Melanocyte of skin (primary cell): ENCODE measurements around the gene MAST3. TPM values are rescaled to one million over a fixed set of nuclear protein-coding genes. Genes with fewer than 3 reads are reported as not detected.

Experiments
- small RNA-seq, 2 donors: library from RNA; depleted of rRNA; stranded (forward); fragments of <200 nt; gene quantifications; one replicate each; pipeline ENCODE3, GENCODE V24; 2012
- total RNA-seq, 2 donors: library from RNA; depleted of rRNA; stranded (reverse); fragments of >200 nt; gene quantifications; 2 replicates each; pipeline ENCODE4 v1.2.3, GENCODE V29; 2012

The MAST3 gene
- 1 to 10 TPM; 3.1 to 4.0 TPM for total RNA-seq

DNA sequence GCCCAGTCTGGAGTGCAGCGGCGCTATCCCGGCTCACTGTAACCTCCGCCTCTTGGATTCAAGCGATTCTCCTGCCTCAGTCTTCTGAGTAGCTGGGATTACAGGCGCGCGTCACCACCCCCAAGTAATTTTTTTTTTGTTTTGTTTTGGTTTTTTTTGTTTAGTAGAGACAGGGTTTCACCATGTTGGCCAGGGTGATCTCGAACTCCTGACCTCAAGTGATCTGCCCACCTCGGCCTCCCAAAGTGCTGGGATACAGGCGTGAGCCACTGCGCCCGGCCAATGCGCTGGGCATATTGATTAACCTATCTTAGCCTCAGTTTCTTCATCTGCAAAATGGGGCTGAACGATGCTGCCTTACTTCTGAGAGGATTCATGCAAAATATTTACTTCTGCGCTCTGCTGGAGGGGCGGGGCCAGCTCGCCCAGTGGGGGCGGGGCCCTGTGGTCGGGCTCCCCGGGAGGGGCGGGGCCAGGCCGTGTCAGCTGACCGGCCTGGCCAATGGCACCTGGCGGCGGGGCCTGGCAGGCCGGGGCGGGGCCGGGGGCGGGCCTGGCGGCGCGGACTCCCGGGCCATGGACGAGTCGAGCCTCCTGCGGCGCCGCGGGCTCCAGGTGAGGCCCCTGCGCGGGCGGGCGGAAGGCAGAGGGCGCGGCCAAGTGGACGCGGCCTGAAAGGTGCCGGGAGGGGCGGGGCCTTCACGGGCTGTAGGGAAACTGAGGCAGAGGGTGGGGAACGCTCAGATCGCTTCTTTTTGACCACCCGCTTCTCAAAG is at the start of gene MAST3:
MAST3 (plus strand) TSS at position 562 of the 776 bp plus-strand sequence; CDS start at position 577, 15 bp downstream.

DNA sequence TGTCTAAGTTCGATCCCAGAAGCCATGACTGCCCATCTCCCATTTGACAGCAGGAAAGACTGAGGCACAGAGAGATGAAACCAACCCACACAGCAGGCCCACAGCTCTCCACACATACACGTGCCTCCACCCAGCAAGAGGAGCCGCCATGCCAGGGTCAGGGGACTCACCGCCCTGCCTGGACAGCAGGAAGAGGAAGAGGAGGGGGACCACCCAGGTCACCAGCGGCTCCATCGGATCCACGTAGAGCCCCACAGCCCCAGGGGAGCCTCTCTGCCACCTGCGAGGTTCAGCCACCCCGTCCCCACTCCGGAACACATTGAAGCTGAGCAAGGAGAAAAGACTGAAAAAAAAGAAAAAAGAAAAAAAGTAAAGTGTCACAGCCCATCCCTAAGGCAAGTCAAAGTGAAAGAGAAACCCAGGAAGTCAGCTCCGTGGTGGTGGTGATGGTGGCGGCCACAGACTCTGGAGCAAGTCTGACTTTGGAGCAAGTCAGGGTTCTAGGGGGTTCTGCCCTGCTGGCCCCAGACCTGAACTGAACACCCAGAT is 10.9 kb upstream of the MAST3 start, which contains the start of gene IL12RB1:
IL12RB1 (minus strand) TSS at position 345 of the 549 bp plus-strand sequence; CDS start at position 234, 111 bp downstream.

DNA sequence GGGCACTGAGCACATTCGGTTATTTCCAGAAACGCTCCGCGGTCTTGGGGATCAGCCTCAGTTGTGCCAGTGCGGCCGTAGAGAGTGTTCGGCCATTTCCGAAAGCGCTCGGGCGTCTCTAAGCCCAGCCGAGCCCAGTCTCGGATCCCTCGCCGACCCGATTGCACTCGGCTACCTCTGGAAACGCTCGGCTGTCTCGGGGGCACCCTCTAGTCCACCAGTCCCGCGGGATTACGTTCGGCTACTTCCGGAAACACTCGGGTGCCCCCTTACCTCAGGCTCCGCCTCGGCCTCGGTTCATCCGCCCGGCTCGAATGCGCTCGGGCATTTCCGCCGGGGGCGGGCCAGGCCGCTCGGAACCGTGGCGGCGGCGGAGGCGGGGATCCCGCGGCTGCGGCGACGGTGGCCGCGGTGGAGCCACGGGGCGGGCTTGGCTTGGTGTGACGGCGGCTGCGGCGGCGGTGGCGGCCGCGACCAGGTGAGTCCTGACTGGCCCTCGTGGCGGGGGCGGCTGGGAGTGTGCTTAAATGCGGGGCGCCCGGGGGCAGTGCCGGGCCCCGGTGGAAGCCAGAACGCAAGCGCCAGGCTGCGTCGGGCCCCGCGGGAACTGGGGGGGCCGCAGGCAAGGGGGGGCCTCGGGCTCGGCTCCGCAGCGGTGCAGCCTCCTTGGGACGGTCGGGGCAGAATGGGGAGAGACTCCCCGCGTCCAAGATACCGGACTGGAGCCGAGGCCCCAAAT is 55.4 kb downstream of the MAST3 start, which contains the start of gene PIK3R2:
PIK3R2 (plus strand) TSS at position 347 of the 739 bp plus-strand sequence. CDS start 2,717 bp downstream, outside the sequence.

DNA sequence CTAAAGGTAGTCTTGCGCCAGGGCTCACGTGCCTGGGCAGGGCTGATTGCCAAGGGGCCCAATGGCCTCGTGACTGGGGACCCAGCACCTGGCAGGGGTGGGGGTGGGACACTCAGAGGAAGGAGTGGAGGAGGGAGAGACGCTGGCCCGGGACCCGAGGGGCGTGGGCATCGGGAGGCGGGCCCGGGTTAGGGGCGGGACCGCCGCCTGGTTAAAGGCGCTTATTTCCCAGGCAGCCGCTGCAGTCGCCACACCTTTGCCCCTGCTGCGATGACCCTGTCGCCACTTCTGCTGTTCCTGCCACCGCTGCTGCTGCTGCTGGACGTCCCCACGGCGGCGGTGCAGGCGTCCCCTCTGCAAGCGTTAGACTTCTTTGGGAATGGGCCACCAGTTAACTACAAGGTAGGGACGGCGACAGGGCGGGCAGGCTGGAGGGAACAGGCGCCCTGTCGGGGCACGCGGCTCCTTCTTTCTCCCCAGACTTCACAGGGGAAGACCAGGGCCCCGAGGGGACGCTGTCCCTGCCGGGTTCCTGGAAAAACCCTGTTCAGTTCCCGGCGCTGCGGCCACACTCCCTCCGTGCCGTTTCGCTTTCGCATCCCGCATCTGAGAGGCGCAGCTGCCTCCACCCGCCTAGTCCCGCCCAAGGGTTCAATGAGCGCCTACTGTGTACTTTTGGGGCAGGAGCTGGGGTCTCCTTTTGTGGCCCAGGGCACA is 76.2 kb downstream of the MAST3 start, which contains the start of gene IFI30:
IFI30 (plus strand) TSS at position 242 of the 717 bp plus-strand sequence; CDS start at position 271, 29 bp downstream.

DNA sequence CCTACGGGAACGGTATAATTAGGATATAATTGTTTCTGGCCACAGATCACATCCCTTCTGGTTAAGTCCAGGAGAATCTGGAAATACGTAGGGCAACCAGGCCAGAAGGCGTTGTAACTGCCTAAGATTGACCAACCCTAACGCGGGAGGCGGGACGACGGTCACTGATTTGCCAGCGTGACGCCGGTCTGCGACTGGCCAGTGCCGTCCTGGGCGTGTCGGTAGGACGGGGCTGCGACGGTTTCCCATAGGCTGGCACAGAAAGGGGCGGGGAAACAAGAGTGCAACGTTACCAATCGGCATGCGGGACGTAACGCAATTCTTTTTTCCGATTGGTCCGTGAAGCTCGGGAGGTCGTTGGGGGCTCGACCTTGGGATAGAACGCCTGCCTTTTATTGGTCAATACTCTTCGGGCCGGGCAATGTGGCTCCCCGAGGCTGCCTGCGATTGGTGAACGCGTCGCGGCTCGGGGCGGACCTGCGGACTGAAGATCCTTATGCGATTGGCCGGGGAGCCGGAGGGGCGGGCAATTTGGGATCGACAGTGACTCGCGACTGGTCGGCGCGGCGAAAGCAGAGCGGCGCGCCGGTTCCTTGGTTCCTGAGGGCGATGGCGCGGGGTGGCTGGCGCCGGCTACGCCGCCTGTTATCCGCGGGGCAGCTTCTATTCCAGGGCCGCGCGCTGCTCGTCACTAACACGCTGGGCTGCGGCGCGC is 95.3 kb downstream of the MAST3 start, which contains the start of gene MPV17L2:
MPV17L2 (plus strand) TSS at position 546 of the 715 bp plus-strand sequence; CDS start at position 610, 64 bp downstream.

Small RNA genes within 50 kb of the gene (small RNA-seq; reads per million reads assigned to genes)
- 0 to 0.04 reads per million in 2 donors for gene IFI30

Other genes starting within 250 kb of the MAST3 start
- gene JAK3, start 249.8 kb upstream of the MAST3 start, total RNA-seq = 1 to 10 TPM; 2.7 to 3.1 TPM
- gene RPL18A, start 237.9 kb upstream of the MAST3 start, total RNA-seq = 100 to 1,000 TPM; 512 to 673 TPM
- not detected for gene SLC5A5, start 225.8 kb upstream of the MAST3 start, total RNA-seq
- 10 to 100 TPM; 24.8 to 40.6 TPM for gene CCDC124, start 164.8 kb upstream of the MAST3 start, total RNA-seq
- gene KCNN1, start 130.7 kb upstream of the MAST3 start, total RNA-seq = under 1 TPM; under 0.01 to 0.33 TPM
- 1 to 10 TPM; 8.0 to 8.6 TPM for gene ARRDC2, start 89.6 kb upstream of the MAST3 start, total RNA-seq
- 1 to 10 TPM in 1 of 2 donors, under 1 TPM in 1; 0.69 to 2.0 TPM for gene IL12RB1, start 10.8 kb upstream of the MAST3 start, total RNA-seq
- gene PIK3R2, start 55.4 kb downstream of the MAST3 start, total RNA-seq = 10 to 100 TPM; 19.0 to 31.7 TPM
- gene IFI30, start 76.0 kb downstream of the MAST3 start, total RNA-seq = 1 to 10 TPM; 6.7 to 9.6 TPM
- gene MPV17L2, start 95.4 kb downstream of the MAST3 start, total RNA-seq = 10 to 100 TPM; 14.8 to 28.0 TPM
- gene RAB3A, start 106.3 kb downstream of the MAST3 start, total RNA-seq = 1 to 10 TPM; 6.9 to 7.7 TPM
- under 1 TPM in 1 of 2 donors, not detected in 1; 0.33 TPM for gene PDE4C, start 128.7 kb downstream of the MAST3 start, total RNA-seq
- gene IQCN, start 176.7 kb downstream of the MAST3 start, total RNA-seq = 1 to 10 TPM in 1 of 2 donors, under 1 TPM in 1; 0.33 to 2.8 TPM
- 100 to 1,000 TPM in 1 of 2 donors, 10 to 100 TPM in 1; 98.9 to 205 TPM for gene JUND, start 183.8 kb downstream of the MAST3 start, total RNA-seq
- 100 to 1,000 TPM; 142 to 230 TPM for gene LSM4, start 225.3 kb downstream of the MAST3 start, total RNA-seq
- 10 to 100 TPM; 17.9 to 23.3 TPM for gene PGPEP1, start 242.8 kb downstream of the MAST3 start, total RNA-seq